OCI-M2 (cell line): ENCODE measurements around the gene FSTL4.

ENCODE experiments used
- DNase-seq: peaks from one replicate; lab custom pipeline; 2025; ENCODE audit not compliant: unreplicated experiment; lab: John Stamatoyannopoulos, UW

The FSTL4 gene

GRCh38 chr5:133520991-133521706, 91.2 kb downstream of the FSTL4 start:
- no peak for DNase-seq

- no peak for DNase-seq
Measured at GRCh38 chr5:133520062-133520461, 92.3 kb downstream of the FSTL4 start.

GRCh38 chr5:133519191-133519590, 93.2 kb downstream of the FSTL4 start:
- no peak for DNase-seq

GRCh38 chr5:133514456-133514855, 97.9 kb downstream of the FSTL4 start:
- no peak for DNase-seq

- no peak for DNase-seq
Measured at GRCh38 chr5:133512896-133513295, 99.4 kb downstream of the FSTL4 start.

- no peak for DNase-seq
Measured at GRCh38 chr5:133511653-133512235, 100.6 kb downstream of the FSTL4 start.

- no peak for DNase-seq
Measured at GRCh38 chr5:133510634-133511262, 101.6 kb downstream of the FSTL4 start.

GRCh38 chr5:133509742-133510079, 102.6 kb downstream of the FSTL4 start:
- DNase-seq, result no peak

GRCh38 chr5:133508845-133509741, 103.2 kb downstream of the FSTL4 start:
- DNase-seq, result no peak

GRCh38 chr5:133508331-133508730, 104.0 kb downstream of the FSTL4 start:
- DNase-seq, result no peak

GRCh38 chr5:133506181-133506580, 106.2 kb downstream of the FSTL4 start:
- no peak for DNase-seq

GRCh38 chr5:133503511-133503910, 108.8 kb downstream of the FSTL4 start:
- DNase-seq, result no peak

- no peak for DNase-seq
Measured at GRCh38 chr5:133499895-133500294, 112.4 kb downstream of the FSTL4 start.

GRCh38 chr5:133497608-133498348, 114.6 kb downstream of the FSTL4 start:
- no peak for DNase-seq

- no peak for DNase-seq
Measured at GRCh38 chr5:133496631-133497030, 115.7 kb downstream of the FSTL4 start.

GRCh38 chr5:133494923-133495246, 117.5 kb downstream of the FSTL4 start:
- DNase-seq, result no peak

- no peak for DNase-seq
Measured at GRCh38 chr5:133494232-133494922, 118.0 kb downstream of the FSTL4 start.

GRCh38 chr5:133489632-133490031, 122.7 kb downstream of the FSTL4 start:
- no peak for DNase-seq

- DNase-seq, result no peak
Measured at GRCh38 chr5:133487093-133487492, 125.2 kb downstream of the FSTL4 start.

- DNase-seq, result no peak
Measured at GRCh38 chr5:133485468-133485867, 126.9 kb downstream of the FSTL4 start.
